HepG2 (cell line): ENCODE data around the gene NFATC3. TPM values are rescaled to one million over a fixed set of nuclear protein-coding genes. Genes with fewer than 3 reads are reported as not detected.

Experiments
- ATAC-seq: fragments of 200-7000 bp; cut with Tn5 transposase; 3 replicates; pipeline ENCODE4 v1.9.1; 2020; ENCODE audit warnings: mild to moderate bottlenecking, moderate library complexity
- BruUV-seq: library from RNA; stranded (reverse); fragments of 400-500 nt; replicated peaks from 2 replicates; lab custom pipeline; 2021; lab: Mats Ljungman, UMichigan
- CTCF ChIA-PET: fragments of 300-600 bp; formaldehyde crosslinking; extraction: SDS; loops from one replicate; lab custom pipeline; 2021; ENCODE audit warnings: low total read pairs, inconsistent platforms, low intra/inter-chr PET ratio; lab: Yijun Ruan, JAX
- POLR2A ChIA-PET: fragments of 350-600 bp; sonication (Branson Sonifier 250); formaldehyde crosslinking; loops from one replicate; lab custom pipeline; 2020; ENCODE audit warnings: antibody characterized with exemption, inconsistent platforms; lab: Yijun Ruan, JAX
- DNase-seq: peaks from one replicate; pipeline ENCODE4 v3.0.0-alpha.2; 2015; ENCODE audit warnings: low spot score
- FAIRE-seq: peaks from 3 replicates; lab custom pipeline; 2011; peaks lifted over from hg19 to GRCh38; lab: Jason Lieb, UNC
- H2AFZ ChIP-seq: one replicate; pipeline ENCODE4 v1.6.1; 2011; ENCODE audit warnings: low read length, inconsistent platforms
- H3K27ac ChIP-seq: fragments of 300-600 bp; 3 replicates; pipeline ENCODE4 v1.8.0; 2011; ENCODE audit warnings: mixed run types, mild to moderate bottlenecking, mixed read lengths, low read length, inconsistent platforms; ENCODE audit not compliant: insufficient read depth; ENCODE audit errors: extremely low read length
- H3K27me3 ChIP-seq, 2 experiments: fragments of 200-600 bp in 1 of 2; 2 replicates in 1 of 2; 3 replicates in 1 of 2; pipeline versions ENCODE4 v1.6.0 to v1.8.0; 2011; ENCODE audit warnings: low read length in 2 of 2, mild to moderate bottlenecking in 2 of 2, moderate library complexity in 2 of 2, inconsistent platforms in 1 of 2; ENCODE audit not compliant: insufficient read depth in 2 of 2, control insufficient read depth in 1 of 2
- H3K36me3 ChIP-seq, 2 experiments: fragments of 200-600 bp in 1 of 2; replicated peaks in 1 of 2; 2 replicates in 1 of 2; 3 replicates in 1 of 2; pipeline versions ENCODE4 v1.5.1 to v1.8.0; 2011; ENCODE audit warnings: low read length in 2 of 2, inconsistent platforms in 1 of 2; ENCODE audit not compliant: insufficient read depth in 2 of 2, control insufficient read depth in 1 of 2
- H3K4me1 ChIP-seq: 2 replicates; pipeline ENCODE4 v1.5.1; 2012; ENCODE audit warnings: low read length, inconsistent platforms; ENCODE audit not compliant: insufficient read depth
- H3K4me2 ChIP-seq: 2 replicates; pipeline ENCODE4 v1.6.0; 2011; ENCODE audit warnings: low read depth, low read length, inconsistent platforms
- H3K4me3 ChIP-seq, 3 experiments: fragments of 200-600 bp in 1 of 3; sonication (generic), shearing (Covaris generic) in 1 of 3; replicated peaks in 1 of 3; 2 replicates each; pipeline ENCODE4 v1.5.1; 2011 to 2016; ENCODE audit warnings: low read length in 3 of 3, inconsistent platforms in 2 of 3, low read depth in 2 of 3, mild to moderate bottlenecking in 2 of 3, control low read depth in 1 of 3, mixed read lengths in 1 of 3; ENCODE audit not compliant: insufficient read depth in 1 of 3
- H3K79me2 ChIP-seq: one replicate; pipeline ENCODE4 v1.6.1; 2011; ENCODE audit warnings: low read length, inconsistent platforms; ENCODE audit not compliant: insufficient read depth
- H3K9ac ChIP-seq: 2 replicates; pipeline ENCODE4 v1.6.0; 2011; ENCODE audit warnings: mild to moderate bottlenecking, low read depth, low read length, inconsistent platforms; ENCODE audit not compliant: insufficient read depth
- H3K9me3 ChIP-seq: 2 replicates; pipeline ENCODE4 v1.5.1; 2012; ENCODE audit warnings: mild to moderate bottlenecking, low read length
- H4K20me1 ChIP-seq: 2 replicates; pipeline ENCODE4 v1.6.0; 2011; ENCODE audit warnings: inconsistent platforms, mild to moderate bottlenecking, low read length, moderate library complexity; ENCODE audit not compliant: insufficient read depth
- HMG20A ChIP-seq: IDR thresholded peaks from 2 replicates; pipeline ENCODE4 v1.6.1; 2016; ENCODE audit warnings: borderline replicate concordance
- KDM6A ChIP-seq: IDR thresholded peaks from 2 replicates; pipeline ENCODE4 v1.6.1; 2016; ENCODE audit warnings: low read depth
- LCORL ChIP-seq, 2 experiments: fragments of 450-650 bp in 1 of 2; sonication (generic) in 1 of 2; formaldehyde crosslinking in 1 of 2; IDR thresholded peaks; 2 replicates each; pipeline versions ENCODE4 v1.5.0 to v1.6.1; 2017 to 2020; ENCODE audit warnings: antibody characterized with exemption in 1 of 2, missing genetic modification reagents in 1 of 2
- NCOR1 ChIP-seq: fragments of 200-600 bp; sonication (generic); IDR thresholded peaks from 2 replicates; pipeline ENCODE4 v1.7.0; 2017; ENCODE audit warnings: antibody characterized with exemption, low read length, borderline replicate concordance
- NR2C2 ChIP-seq: sonication (generic); formaldehyde crosslinking; IDR thresholded peaks from 2 replicates; pipeline ENCODE4 v1.4.0; 2020; ENCODE audit warnings: missing genetic modification reagents, mild to moderate bottlenecking, moderate library complexity, borderline replicate concordance
- NR2F1 ChIP-seq, 2 experiments: fragments of 450-650 bp in 1 of 2; formaldehyde crosslinking in 1 of 2; IDR thresholded peaks; 2 replicates each; pipeline versions ENCODE4 v1.5.0 to v1.6.1; 2016 to 2020; ENCODE audit warnings: mild to moderate bottlenecking in 1 of 2, missing compliant biosample characterization in 1 of 2, missing genetic modification reagents in 1 of 2, moderate library complexity in 1 of 2
- PHF5A ChIP-seq: IDR thresholded peaks from one replicate; pipeline ENCODE4 v1.6.1; 2018; ENCODE audit warnings: low read depth, missing genetic modification reagents; ENCODE audit not compliant: unreplicated experiment
- PPARG ChIP-seq: conservative IDR thresholded peaks from 2 replicates; pipeline ENCODE4 v1.6.1; 2016; ENCODE audit warnings: missing biosample characterization, missing genetic modification reagents
- TRIM24 ChIP-seq: sonication (generic); formaldehyde crosslinking; IDR thresholded peaks from 2 replicates; pipeline ENCODE4 v1.8.0; 2022; ENCODE audit warnings: mild to moderate bottlenecking, missing genetic modification reagents
- ZNF205 ChIP-seq: IDR thresholded peaks from 2 replicates; pipeline ENCODE4 v1.6.1; 2018; ENCODE audit warnings: missing biosample characterization, missing genetic modification reagents
- WGBS: methylation state at CpG from one replicate; pipeline ENCODE4 v1.1.6; 2017; ENCODE audit warnings: low lambda C conversion rate; 5-methylcytosine and 5-hydroxymethylcytosine counted together
- in situ Hi-C: cut with HindIII; loops from 2 replicates; pipeline ENCODE4 v1.10.0; 2017; ENCODE audit warnings: low pct_unique_long_range_greater_than_20kb; ENCODE audit not compliant: extremely low pct_ligation_motif_present
- intact Hi-C: fragments of 100-400 bp; cut with micrococcal nuclease; formaldehyde crosslinking; loops from one replicate; pipeline ENCODE4 v1.10.0; 2022; ENCODE audit not compliant: unreplicated experiment
- polyA plus RNA-seq, 8 experiments: library from polyadenylated mRNA; depleted of rRNA in 3 of 8; stranded (reverse) in 7 of 8; unstranded in 1 of 8; fragments of >200 nt; fragmentation: Illumina TruSeq in 4 of 8; extraction: Trizol in 4 of 8; gene quantifications; 2 replicates each; pipeline versions ENCODE4 v1.2.1 to v1.2.3, GENCODE V29; 2011 to 2016; ENCODE audit warnings: low read depth in 4 of 8, missing spikeins in 1 of 8, mixed read lengths in 1 of 8; ENCODE audit not compliant: insufficient read depth in 1 of 8
- total RNA-seq, 5 experiments: library from RNA; depleted of rRNA; stranded (reverse); fragments of >200 nt; fragmentation: Illumina TruSeq; extraction: Trizol; gene quantifications; 2 replicates each; pipeline ENCODE4 v1.2.3, GENCODE V29; 2016; ENCODE audit warnings: low read depth in 1 of 5
- TF ChIP-seq, protein P1 (sequence below): sonication (generic); formaldehyde crosslinking; IDR thresholded peaks from 2 replicates; pipeline ENCODE4 v1.4.0; 2020; ENCODE audit warnings: missing genetic modification reagents
- TF ChIP-seq, protein P2 (sequence below): IDR thresholded peaks from 2 replicates; pipeline ENCODE4 v1.6.1; 2016; ENCODE audit warnings: mild to moderate bottlenecking, missing biosample characterization, missing genetic modification reagents
- TF ChIP-seq, protein P3 (sequence below): IDR thresholded peaks from 2 replicates; pipeline ENCODE4 v1.6.1; 2016; ENCODE audit warnings: mild to moderate bottlenecking
- TF ChIP-seq, protein P4 (sequence below): sonication (generic); formaldehyde crosslinking; conservative IDR thresholded peaks from 2 replicates; pipeline ENCODE4 v1.4.0; 2020; ENCODE audit warnings: missing genetic modification reagents

NFATC3 gene
- total and polyA plus RNA-seq, 2 of the 13 experiments (the other 11 are each of a cell fraction or from before 2014, with no cell fraction given), result 52.6 to 62.7 TPM

DNA sequence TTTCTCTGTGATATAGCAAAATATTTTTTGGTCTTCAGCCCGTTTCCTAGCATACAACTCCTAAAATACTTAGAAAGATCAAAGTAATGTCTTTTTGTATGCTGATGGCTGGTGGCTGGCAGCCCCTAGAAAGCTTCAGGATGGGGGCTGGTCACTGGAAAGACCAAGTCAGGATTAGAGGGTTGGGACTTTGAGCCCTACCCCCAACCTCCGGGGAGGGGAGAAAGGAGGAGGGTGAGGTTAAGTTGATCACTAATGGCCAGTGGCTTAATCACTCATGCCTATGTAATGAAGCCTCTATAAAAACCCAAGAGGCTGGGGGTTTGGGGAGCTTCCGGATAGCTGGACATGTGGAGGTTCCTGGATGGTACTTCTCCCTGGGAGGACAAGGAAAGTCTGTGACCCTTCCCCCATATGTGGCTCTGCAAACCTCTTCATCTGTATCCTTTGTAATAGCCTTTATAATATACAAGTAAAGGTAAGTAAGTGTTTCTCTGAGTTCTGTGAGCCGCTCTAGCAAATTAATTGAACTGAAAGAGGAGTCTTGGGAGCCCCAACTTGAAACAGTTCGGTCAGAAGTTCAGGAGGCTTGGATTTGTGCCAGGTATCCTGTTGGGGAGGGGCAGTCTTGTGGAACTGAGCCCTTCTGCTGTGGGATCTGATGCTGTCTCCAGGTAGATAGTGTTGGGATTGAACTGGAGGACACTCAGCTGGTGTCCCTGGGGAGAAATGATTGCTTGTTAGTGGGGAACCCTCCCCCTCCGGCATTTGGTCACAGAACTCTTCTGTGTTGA lies 182.6 kb downstream of the NFATC3 start:
- peaks cover 66% of the 10 kb centered on the region for H3K79me2 ChIP-seq
- WGBS, result 41% methylated on average over 6 of the region's 6 CpGs
- TF ChIP-seq NCOR1 (0 out of 2 replicates have a peak, but pooled peaks have one; percentile 35), HMG20A (peak; percentile 28; the same call in 1 of the 2 replicates), PPARG (CRISPR knock-in tag) (0 out of 2 replicates have a peak, but pooled peaks have one; percentile 44), TRIM24 (CRISPR knock-in tag) (no peak), LCORL (IDR thresholded peaks at IDR 0.05) (no peak), LCORL (CRISPR knock-in tag; IDR thresholded peaks at IDR 0.05) (peak; percentile 15; the same call in 1 of the 2 replicates), NR2F1 (CRISPR knock-in tag; IDR thresholded peaks at IDR 0.05) (no peak), ZNF205 (no peak), NR2C2 (CRISPR knock-in tag) (no peak), PHF5A (no peak), KDM6A (CRISPR knock-in tag) (0 out of 2 replicates have a peak, but pooled peaks have one; percentile 30)
- TF ChIP-seq, protein P1, sequence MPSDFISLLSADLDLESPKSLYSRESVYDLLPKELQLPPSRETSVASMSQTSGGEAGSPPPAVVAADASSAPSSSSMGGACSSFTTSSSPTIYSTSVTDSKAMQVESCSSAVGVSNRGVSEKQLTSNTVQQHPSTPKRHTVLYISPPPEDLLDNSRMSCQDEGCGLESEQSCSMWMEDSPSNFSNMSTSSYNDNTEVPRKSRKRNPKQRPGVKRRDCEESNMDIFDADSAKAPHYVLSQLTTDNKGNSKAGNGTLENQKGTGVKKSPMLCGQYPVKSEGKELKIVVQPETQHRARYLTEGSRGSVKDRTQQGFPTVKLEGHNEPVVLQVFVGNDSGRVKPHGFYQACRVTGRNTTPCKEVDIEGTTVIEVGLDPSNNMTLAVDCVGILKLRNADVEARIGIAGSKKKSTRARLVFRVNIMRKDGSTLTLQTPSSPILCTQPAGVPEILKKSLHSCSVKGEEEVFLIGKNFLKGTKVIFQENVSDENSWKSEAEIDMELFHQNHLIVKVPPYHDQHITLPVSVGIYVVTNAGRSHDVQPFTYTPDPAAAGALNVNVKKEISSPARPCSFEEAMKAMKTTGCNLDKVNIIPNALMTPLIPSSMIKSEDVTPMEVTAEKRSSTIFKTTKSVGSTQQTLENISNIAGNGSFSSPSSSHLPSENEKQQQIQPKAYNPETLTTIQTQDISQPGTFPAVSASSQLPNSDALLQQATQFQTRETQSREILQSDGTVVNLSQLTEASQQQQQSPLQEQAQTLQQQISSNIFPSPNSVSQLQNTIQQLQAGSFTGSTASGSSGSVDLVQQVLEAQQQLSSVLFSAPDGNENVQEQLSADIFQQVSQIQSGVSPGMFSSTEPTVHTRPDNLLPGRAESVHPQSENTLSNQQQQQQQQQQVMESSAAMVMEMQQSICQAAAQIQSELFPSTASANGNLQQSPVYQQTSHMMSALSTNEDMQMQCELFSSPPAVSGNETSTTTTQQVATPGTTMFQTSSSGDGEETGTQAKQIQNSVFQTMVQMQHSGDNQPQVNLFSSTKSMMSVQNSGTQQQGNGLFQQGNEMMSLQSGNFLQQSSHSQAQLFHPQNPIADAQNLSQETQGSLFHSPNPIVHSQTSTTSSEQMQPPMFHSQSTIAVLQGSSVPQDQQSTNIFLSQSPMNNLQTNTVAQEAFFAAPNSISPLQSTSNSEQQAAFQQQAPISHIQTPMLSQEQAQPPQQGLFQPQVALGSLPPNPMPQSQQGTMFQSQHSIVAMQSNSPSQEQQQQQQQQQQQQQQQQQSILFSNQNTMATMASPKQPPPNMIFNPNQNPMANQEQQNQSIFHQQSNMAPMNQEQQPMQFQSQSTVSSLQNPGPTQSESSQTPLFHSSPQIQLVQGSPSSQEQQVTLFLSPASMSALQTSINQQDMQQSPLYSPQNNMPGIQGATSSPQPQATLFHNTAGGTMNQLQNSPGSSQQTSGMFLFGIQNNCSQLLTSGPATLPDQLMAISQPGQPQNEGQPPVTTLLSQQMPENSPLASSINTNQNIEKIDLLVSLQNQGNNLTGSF (CRISPR knock-in tag), result no peak
- TF ChIP-seq, protein P2, sequence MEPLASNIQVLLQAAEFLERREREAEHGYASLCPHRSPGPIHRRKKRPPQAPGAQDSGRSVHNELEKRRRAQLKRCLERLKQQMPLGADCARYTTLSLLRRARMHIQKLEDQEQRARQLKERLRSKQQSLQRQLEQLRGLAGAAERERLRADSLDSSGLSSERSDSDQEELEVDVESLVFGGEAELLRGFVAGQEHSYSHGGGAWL (CRISPR knock-in tag), result no peak
- TF ChIP-seq, protein P3, sequence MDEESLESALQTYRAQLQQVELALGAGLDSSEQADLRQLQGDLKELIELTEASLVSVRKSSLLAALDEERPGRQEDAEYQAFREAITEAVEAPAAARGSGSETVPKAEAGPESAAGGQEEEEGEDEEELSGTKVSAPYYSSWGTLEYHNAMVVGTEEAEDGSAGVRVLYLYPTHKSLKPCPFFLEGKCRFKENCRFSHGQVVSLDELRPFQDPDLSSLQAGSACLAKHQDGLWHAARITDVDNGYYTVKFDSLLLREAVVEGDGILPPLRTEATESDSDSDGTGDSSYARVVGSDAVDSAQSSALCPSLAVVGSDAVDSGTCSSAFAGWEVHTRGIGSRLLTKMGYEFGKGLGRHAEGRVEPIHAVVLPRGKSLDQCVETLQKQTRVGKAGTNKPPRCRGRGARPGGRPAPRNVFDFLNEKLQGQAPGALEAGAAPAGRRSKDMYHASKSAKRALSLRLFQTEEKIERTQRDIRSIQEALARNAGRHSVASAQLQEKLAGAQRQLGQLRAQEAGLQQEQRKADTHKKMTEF, result peak; percentile 45; the same call in 1 of the 2 replicates
- TF ChIP-seq, protein P4, sequence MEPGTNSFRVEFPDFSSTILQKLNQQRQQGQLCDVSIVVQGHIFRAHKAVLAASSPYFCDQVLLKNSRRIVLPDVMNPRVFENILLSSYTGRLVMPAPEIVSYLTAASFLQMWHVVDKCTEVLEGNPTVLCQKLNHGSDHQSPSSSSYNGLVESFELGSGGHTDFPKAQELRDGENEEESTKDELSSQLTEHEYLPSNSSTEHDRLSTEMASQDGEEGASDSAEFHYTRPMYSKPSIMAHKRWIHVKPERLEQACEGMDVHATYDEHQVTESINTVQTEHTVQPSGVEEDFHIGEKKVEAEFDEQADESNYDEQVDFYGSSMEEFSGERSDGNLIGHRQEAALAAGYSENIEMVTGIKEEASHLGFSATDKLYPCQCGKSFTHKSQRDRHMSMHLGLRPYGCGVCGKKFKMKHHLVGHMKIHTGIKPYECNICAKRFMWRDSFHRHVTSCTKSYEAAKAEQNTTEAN (CRISPR knock-in tag), result no peak

More for the DNA sequence above, 182.6 kb downstream of the NFATC3 start:
- DNase-seq (peak; percentile 61), FAIRE-seq (peak; percentile 65), ATAC-seq (no peak)
- Histone ChIP-seq H3K4me3 (peak overlapping the region; percentile 3 to 43 (median 5); a peak in 4 of 6 replicates), H3K27me3 (no peaks in the 10 kb centered on the region; a peak in 1 of 5 replicates), H3K4me1 (peaks cover 84% of the 10 kb centered on the region), H3K9me3 (no peaks in the 10 kb centered on the region), H3K36me3 (peaks cover 6 to 13% of the 10 kb centered on the region in 2 experiments), H3K4me2 (peak overlapping the region; percentile 72), H4K20me1 (peaks cover 31% of the 10 kb centered on the region), H3K27ac (peak overlapping the region; percentile 78), H2AFZ (no peak overlapping the region), H3K9ac (peak overlapping the region; percentile 46)
- CTCF ChIA-PET, result no interaction called here
- no TSS peak for BruUV-seq
- POLR2A ChIA-PET, result interaction anchor here (1.4 to 3.5 kb wide), 3 partner anchors 14 to 43 kb away, joined by 4 to 17 read pairs (median 8); partner anchors contain the start of genes PRMT7 and SLC7A6OS
- intact Hi-C loops, result no loop called here
- in situ Hi-C loops, result no loop called here
